SKM-1 treated with dmso at 0.1 percent for 144 hours (cell line): ENCODE data around the gene RNF8.
"Not testable (repeated sequence)": the region's sequence is repeated elsewhere in the genome, so short reads cannot be mapped to it uniquely, and the experiment has no call there.

Experiments
- DNase-seq: peaks from one replicate; lab custom pipeline; 2025; ENCODE audit not compliant: unreplicated experiment; lab: John Stamatoyannopoulos, UW

Gene RNF8

GRCh38 chr6:37321516-37322415 lies 32.0 kb upstream of the RNF8 start:
- no peak for DNase-seq

GRCh38 chr6:37323580-37323979 lies 30.2 kb upstream of the RNF8 start:
- no peak for DNase-seq

GRCh38 chr6:37324131-37325033 lies 29.4 kb upstream of the RNF8 start:
- no peak for DNase-seq

DNA sequence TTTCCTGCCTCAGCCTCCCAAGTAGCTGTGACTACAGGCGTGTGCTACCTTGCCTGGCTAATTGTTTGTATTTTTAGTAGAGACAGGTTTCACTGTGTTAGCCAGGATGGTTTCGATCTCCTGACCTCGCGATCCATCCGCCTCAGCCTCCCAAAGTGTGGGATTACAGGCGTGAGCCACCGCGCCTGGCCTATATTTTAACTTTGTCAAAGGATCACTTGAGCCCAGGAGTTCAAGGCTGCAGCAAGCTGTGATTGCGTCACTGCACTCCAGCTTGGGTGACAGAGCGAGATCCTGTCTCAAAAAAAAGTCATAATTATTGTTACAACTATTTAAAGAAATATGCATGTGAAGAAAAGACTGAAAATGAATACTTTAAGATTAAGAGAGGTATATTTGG lies 23.4 kb upstream of the RNF8 start:
- DNase-seq: not testable (repeated sequence)

DNA sequence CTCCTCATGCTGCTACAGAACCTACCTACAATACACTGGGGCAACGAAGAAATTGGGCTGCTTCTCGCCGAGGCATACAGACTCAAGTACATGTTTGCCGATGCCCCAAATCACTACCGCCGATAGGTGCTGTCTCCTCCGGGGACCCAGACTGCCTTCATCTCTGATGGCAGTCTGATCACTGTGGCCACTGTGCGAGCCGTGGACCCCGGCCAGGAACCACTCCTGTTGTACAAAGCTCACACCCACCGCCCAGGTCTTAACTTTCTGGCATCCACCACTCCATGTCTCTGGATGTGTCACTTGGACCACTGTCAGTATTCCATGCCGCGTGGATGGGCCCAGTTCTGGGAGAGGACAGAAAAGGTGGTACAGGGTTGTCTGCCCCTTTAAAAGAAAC lies 22.7 kb upstream of the RNF8 start:
- no peak for DNase-seq

DNA sequence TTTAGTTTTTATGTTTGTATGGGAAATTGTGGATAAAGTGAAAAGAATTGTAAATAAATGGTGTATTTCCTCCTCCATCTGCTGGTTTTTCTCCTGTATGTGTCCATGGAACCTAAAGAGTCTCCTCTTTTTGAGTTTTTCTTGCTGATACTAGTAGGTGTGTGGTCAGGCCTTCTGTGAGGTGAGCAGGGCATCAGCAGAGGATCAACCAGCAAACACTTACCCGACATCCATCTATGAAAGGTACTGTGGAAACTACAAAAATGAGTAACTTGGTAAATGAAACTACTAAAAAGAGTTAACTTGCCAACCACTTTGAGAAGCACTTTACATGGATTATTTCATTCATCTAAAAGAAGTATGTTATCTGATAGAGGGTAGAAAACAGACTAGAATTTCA lies 20.9 kb upstream of the RNF8 start:
- DNase-seq: no peak

GRCh38 chr6:37334047-37334446 lies 19.7 kb upstream of the RNF8 start:
- DNase-seq: no peak

DNA sequence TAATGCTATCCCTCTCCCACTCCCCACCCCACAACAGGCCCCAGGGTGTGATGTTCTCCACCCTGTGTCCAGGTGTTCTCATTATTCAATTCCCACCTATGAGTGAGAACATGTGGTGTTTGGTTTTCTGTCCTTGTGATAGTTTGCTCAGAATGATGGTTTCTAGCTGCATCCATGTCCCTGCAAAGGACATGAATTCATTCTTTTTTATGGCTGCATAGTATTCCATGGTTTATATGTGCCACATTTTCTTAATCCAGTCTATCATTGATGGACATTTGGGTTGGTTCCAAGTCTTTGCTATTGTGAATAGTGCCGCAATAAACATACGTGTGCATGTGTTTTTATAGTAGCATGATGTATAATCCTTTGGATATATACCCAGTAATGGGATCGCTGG lies 15.5 kb upstream of the RNF8 start:
- DNase-seq: not testable (repeated sequence)

GRCh38 chr6:37338745-37339255 lies 15.0 kb upstream of the RNF8 start:
- no peak for DNase-seq

GRCh38 chr6:37339741-37340638 lies 13.8 kb upstream of the RNF8 start:
- DNase-seq: no peak

- DNase-seq: no peak
These were observed 13.2 kb upstream of the RNF8 start for GRCh38 chr6:37340639-37340943.

GRCh38 chr6:37343248-37343647 lies 10.5 kb upstream of the RNF8 start:
- no peak for DNase-seq

DNA sequence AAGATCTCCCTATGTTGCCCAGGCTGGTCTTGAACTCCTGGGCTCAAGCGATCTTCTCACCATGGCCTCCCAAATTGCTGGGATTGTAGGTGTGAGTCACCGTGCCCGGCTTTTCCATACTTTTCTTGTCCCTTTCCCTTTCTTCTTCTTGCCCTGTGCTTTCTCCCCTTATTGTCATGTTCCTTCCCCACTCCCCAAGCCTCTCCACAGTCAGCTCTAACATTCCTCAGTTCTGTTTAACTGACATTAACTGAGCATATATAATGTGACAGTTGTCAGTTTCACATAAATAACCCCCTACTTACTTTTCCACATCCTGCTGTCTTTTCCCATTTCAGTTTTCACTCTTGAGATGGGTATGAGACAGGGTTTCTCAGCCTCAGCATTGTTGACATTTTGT lies 9.5 kb upstream of the RNF8 start:
- no peak for DNase-seq

- not testable (repeated sequence) for DNase-seq
These were observed 8.0 kb upstream of the RNF8 start for GRCh38 chr6:37345804-37346203.

DNA sequence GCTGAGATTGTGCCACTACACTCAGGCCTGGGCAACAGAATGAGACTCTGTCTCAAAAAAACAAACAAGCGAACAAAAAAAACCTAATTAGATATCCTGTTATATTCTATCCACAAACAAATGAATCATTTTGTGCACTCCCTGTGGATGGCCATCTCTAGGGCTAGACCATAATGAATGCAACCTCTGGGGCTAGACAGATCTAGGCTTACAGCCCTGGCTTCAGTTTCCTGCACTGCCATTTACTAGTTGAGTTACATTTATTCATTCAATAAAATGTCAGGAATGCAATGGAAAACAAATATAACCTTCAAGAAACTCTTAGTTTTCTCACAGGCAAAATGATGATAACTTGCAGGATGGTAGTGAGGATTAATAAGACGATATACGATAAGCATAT lies 6.6 kb upstream of the RNF8 start:
- no peak for DNase-seq

DNA sequence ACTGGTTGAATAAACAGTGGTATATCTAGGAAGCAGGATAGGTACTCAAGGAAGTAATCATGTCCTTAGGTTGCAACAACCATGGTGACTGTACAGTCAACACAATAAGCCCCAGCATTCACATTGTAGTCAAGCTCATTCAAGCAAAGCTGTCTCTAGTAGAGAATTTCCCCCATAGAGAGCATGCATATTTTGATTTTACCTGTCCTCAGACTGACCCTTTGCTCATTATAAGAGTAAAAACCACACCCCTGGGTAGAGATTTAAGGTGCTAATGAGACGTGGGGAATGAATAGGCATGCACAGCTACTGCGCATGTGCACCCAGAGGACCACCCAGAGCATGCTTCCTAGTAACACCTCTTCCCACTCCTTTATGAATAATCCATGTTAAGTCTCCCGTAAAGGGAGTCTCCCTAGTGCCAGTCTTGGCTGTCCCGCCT lies 6.1 kb upstream of the RNF8 start:
- DNase-seq: no peak

GRCh38 chr6:37351027-37351426 lies 2.8 kb upstream of the RNF8 start:
- no peak for DNase-seq

DNA sequence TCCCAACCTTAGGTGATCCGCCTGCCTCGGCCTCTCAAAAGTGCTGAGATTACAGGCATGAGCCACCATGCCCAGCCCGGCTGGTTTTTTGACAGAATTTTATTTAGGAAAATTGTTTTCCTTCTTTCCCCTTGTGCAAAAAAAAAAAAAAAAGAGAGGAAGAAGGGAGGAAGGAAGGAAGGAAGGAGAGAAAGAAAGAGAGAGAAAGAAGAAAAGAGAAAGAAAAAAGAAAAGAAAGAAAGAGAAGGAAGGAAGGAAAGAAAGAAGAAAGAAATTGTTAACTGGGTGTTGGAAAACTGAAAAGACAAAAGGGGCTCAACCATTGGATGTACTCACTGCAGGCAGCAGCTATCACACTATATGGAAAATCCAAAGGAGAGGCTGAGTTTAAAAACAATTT lies 1.4 kb upstream of the RNF8 start:
- no peak for DNase-seq

- DNase-seq: no peak
These were observed 972 bp downstream of the RNF8 start for GRCh38 chr6:37354526-37355384.

GRCh38 chr6:37357288-37357687 lies 3.5 kb downstream of the RNF8 start:
- DNase-seq: no peak
